OCI-LY3 (cell line): ENCODE data around the gene EGFLAM.

Experiments
- H2AFZ ChIP-seq: fragments of 200-600, 300-600 bp; shearing (Covaris generic); 2 replicates; pipeline ENCODE4 v1.6.0; 2014; ENCODE audit warnings: antibody characterized with exemption, low read depth, low read length
- H3K27ac ChIP-seq: fragments of 200-600, 300-600 bp; sonication (generic); 2 replicates; pipeline ENCODE4 v1.5.1; 2014; ENCODE audit warnings: mild to moderate bottlenecking, low read length, moderate library complexity, mixed read lengths
- H3K27me3 ChIP-seq: fragments of 200-600, 300-600 bp; sonication (generic); 2 replicates; pipeline ENCODE4 v1.6.1; 2014; ENCODE audit warnings: low read depth, low read length, mixed read lengths
- H3K36me3 ChIP-seq: fragments of 200-600, 300-600 bp; sonication (generic); replicated peaks from 2 replicates; pipeline ENCODE3; 2014; ENCODE audit warnings: low read depth, low read length, mixed read lengths
- H3K4me1 ChIP-seq: fragments of 300-600, 200-600 bp; sonication (generic); 2 replicates; pipeline ENCODE4 v1.6.1; 2014; ENCODE audit warnings: low read length, mixed read lengths
- H3K4me2 ChIP-seq: fragments of 200-600, 300-600 bp; sonication (generic); 2 replicates; pipeline ENCODE4 v1.6.1; 2014; ENCODE audit warnings: low read length, mixed read lengths
- H3K4me3 ChIP-seq: fragments of 300-600, 200-600 bp; sonication (generic); 2 replicates; pipeline ENCODE4 v1.5.1; 2014; ENCODE audit warnings: antibody characterized with exemption, mild to moderate bottlenecking, low read length, moderate library complexity
- H3K79me2 ChIP-seq: fragments of 300-600, 200-600 bp; shearing (Covaris generic); 2 replicates; pipeline ENCODE4 v1.6.1; 2014; ENCODE audit warnings: mild to moderate bottlenecking, low read length, mixed read lengths
- H3K9ac ChIP-seq: fragments of 300-600, 200-600 bp; shearing (Covaris generic); 2 replicates; pipeline ENCODE4 v1.6.0; 2014; ENCODE audit warnings: mild to moderate bottlenecking, low read length, moderate library complexity
- H3K9me3 ChIP-seq: fragments of 200-600, 300-600 bp; shearing (Covaris generic); 2 replicates; pipeline ENCODE4 v1.6.1; 2014; ENCODE audit warnings: low read length, mixed read lengths; ENCODE audit not compliant: insufficient read depth
- H4K20me1 ChIP-seq: fragments of 200-600, 300-600 bp; sonication (generic); 2 replicates; pipeline ENCODE4 v1.6.1; 2016; ENCODE audit warnings: low read length, mixed read lengths; ENCODE audit not compliant: insufficient read depth
- CTCF ChIP-seq: fragments of 200-600, 300-600 bp; sonication (generic); IDR thresholded peaks from 2 replicates; pipeline ENCODE4 v1.5.1; 2014; ENCODE audit warnings: antibody characterized with exemption, low read length, low read depth
- EZH2phosphoT487 ChIP-seq: fragments of 200-600 bp; shearing (Covaris generic); IDR thresholded peaks from 2 replicates; pipeline ENCODE4 v1.6.1; 2018; ENCODE audit warnings: antibody characterized with exemption, mixed run types, low read depth

The EGFLAM gene

GRCh38 chr5:38380537-38380936 lies 122.2 kb downstream of the EGFLAM start:
- no peaks in the 10 kb centered on the region for H3K36me3 ChIP-seq
- H4K20me1 ChIP-seq, result no peaks in the 10 kb centered on the region
- TF ChIP-seq CTCF (no peak), EZH2phosphoT487 (no peak)
- 0 out of 2 replicates have a peak, but pooled peaks cover 4% of the 10 kb centered on the region for H3K27me3 ChIP-seq
- H3K27ac ChIP-seq, result no peak overlapping the region
- H3K9ac ChIP-seq, result no peak overlapping the region
- H3K79me2 ChIP-seq, result no peaks in the 10 kb centered on the region
- H2AFZ ChIP-seq, result no peak overlapping the region
- no peaks in the 10 kb centered on the region for H3K9me3 ChIP-seq
- no peaks in the 10 kb centered on the region for H3K4me1 ChIP-seq
- no peak overlapping the region for H3K4me3 ChIP-seq
- H3K4me2 ChIP-seq, result no peak overlapping the region

GRCh38 chr5:38381361-38381760 lies 123.0 kb downstream of the EGFLAM start:
- Histone ChIP-seq H3K9me3 (no peaks in the 10 kb centered on the region), H3K27me3 (0 out of 2 replicates have a peak, but pooled peaks cover 4% of the 10 kb centered on the region), H3K27ac (no peak overlapping the region), H3K79me2 (no peaks in the 10 kb centered on the region), H4K20me1 (no peaks in the 10 kb centered on the region), H3K4me2 (no peak overlapping the region), H3K4me1 (no peaks in the 10 kb centered on the region), H3K4me3 (no peak overlapping the region), H2AFZ (no peak overlapping the region), H3K36me3 (no peaks in the 10 kb centered on the region), H3K9ac (no peak overlapping the region)
- no peak for TF ChIP-seq CTCF
- TF ChIP-seq EZH2phosphoT487, result no peak

GRCh38 chr5:38382898-38383297 lies 124.5 kb downstream of the EGFLAM start:
- Histone ChIP-seq H3K27ac (no peak overlapping the region), H3K27me3 (0 out of 2 replicates have a peak, but pooled peaks cover 4% of the 10 kb centered on the region), H3K4me2 (no peak overlapping the region), H3K79me2 (no peaks in the 10 kb centered on the region), H2AFZ (no peak overlapping the region), H3K36me3 (no peaks in the 10 kb centered on the region), H3K4me3 (no peak overlapping the region), H4K20me1 (no peaks in the 10 kb centered on the region), H3K4me1 (no peaks in the 10 kb centered on the region), H3K9ac (no peak overlapping the region), H3K9me3 (no peaks in the 10 kb centered on the region)
- no peak for TF ChIP-seq EZH2phosphoT487
- peak; percentile 58 for TF ChIP-seq CTCF

GRCh38 chr5:38383701-38384100 lies 125.3 kb downstream of the EGFLAM start:
- H2AFZ ChIP-seq, result no peak overlapping the region
- H3K79me2 ChIP-seq, result no peaks in the 10 kb centered on the region
- no peak overlapping the region for H3K9ac ChIP-seq
- H4K20me1 ChIP-seq, result no peaks in the 10 kb centered on the region
- no peaks in the 10 kb centered on the region for H3K4me1 ChIP-seq
- no peaks in the 10 kb centered on the region for H3K36me3 ChIP-seq
- no peak for TF ChIP-seq EZH2phosphoT487
- no peak for TF ChIP-seq CTCF
- H3K4me3 ChIP-seq, result no peak overlapping the region
- no peak overlapping the region for H3K27ac ChIP-seq
- H3K9me3 ChIP-seq, result no peaks in the 10 kb centered on the region
- no peak overlapping the region for H3K4me2 ChIP-seq
- 0 out of 2 replicates have a peak, but pooled peaks cover 4% of the 10 kb centered on the region for H3K27me3 ChIP-seq
